ENCODE measurements around the gene ATP8B4.
A peak's percentile ranks its signal among the peaks of the same experiment; 100 is the strongest.

Gene ATP8B4

DNA sequence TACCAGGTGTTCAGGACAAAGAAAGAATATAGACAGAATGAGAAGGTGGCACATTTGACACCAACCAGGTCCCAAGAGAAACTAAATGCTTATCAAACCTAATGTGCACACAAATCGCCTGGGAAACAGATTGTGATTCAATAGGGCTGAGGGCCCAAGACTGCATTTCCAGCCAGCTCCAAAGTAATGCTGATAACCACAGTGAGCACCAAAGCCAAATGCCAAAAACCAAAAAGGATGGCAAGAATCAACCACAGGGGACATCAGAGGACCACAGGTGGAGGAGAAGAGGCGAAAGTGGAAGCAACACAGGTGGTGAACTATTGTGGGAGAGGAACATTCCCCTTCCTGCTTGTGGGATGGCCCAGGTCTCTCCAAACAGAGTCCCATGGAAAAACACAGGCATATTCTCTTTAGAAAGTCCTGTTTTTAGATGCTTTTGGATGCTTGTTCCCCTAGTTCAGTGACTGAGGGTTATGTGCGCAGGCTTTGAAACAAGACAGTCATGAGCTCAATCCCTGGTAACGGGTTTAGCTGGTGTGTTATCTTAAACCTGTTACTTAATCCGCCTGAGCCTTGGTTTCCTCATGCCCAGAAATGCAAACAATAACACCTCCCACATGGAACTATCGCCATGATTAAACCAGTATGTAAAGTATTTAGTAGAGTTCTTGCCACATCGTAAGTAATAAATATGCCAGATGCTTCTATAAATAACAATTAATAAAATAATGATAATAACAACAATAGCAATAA lies 241.7 kb downstream of the ATP8B4 start:
- Mint-ChIP-seq H3K4me3 (no peak overlapping the region), H3K36me3 (no peaks in the 10 kb centered on the region), H3K27ac (no peak overlapping the region), H3K9me3 (no peaks in the 10 kb centered on the region), H3K4me1 (peaks cover 0 to 5% of the 10 kb centered on the region in 2 donors), H3K27me3 (no peaks in the 10 kb centered on the region)
- ATAC-seq (replicated peaks) (no peak), DNase-seq (no peak)

DNA sequence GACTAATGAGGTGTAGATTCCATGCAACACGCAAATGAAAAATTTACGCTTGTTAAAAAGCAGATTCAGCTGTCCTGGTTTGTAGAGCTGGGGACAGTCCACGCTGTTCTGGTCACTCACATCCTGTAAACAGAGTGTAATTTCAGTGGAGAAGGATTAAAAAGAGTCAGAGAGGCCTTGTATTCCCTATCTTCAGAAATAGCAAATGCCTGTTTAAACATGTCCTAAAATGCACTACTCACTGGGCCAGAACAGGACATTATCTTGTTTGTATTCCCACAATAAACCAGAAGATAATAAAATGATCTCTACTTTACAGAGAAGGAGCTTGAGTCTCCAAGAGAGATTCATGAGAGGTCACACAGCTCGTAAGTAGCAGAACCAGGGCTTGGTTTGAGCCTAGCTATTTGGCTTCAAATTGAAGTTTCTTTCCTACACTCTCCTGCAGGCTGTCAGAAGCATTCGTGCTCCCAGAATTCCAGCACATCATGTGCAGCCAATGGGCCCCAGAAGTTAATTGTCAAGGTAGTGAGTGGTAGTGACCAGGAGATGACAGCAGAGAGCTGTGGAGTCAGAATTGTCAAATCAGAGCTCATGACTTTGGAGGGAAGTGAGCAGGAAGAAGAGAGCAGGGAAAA lies 242.5 kb downstream of the ATP8B4 start:
- no peaks in the 10 kb centered on the region for H3K9me3 Mint-ChIP-seq
- no peaks in the 10 kb centered on the region for H3K36me3 Mint-ChIP-seq
- peaks cover 0 to 5% of the 10 kb centered on the region in 2 donors for H3K4me1 Mint-ChIP-seq
- no peak overlapping the region for H3K4me3 Mint-ChIP-seq
- no peaks in the 10 kb centered on the region for H3K27me3 Mint-ChIP-seq
- ATAC-seq (replicated peaks) (no peak), DNase-seq (no peak)
- no peak overlapping the region for H3K27ac Mint-ChIP-seq

DNA sequence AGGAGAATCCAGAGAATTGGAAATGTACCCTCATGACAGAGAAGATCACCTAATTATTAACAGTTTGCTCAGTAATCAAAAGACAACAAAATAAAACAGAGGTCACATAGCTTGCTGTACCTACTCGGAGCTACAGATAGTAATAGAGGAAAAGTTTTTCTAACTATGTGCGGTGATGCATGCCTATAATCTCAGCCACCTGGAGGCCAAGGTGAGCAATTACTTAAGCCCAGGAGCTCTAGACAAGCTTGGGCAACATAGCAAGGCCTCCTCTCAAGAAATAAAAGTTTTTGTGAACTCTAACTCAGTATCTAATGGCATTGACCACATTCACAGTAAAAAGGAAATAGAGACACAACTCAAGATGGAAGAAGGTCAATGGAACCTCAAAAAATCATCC lies 243.6 kb downstream of the ATP8B4 start:
- no peak for DNase-seq
- H3K4me1 Mint-ChIP-seq, result peaks cover 0 to 5% of the 10 kb centered on the region in 2 donors
- no peaks in the 10 kb centered on the region for H3K9me3 Mint-ChIP-seq
- H3K4me3 Mint-ChIP-seq, result no peak overlapping the region
- H3K27me3 Mint-ChIP-seq, result no peaks in the 10 kb centered on the region
- H3K36me3 Mint-ChIP-seq, result no peaks in the 10 kb centered on the region
- ATAC-seq (replicated peaks), result peak in 1 of 2 donors; percentile 63
- H3K27ac Mint-ChIP-seq, result no peak overlapping the region

DNA sequence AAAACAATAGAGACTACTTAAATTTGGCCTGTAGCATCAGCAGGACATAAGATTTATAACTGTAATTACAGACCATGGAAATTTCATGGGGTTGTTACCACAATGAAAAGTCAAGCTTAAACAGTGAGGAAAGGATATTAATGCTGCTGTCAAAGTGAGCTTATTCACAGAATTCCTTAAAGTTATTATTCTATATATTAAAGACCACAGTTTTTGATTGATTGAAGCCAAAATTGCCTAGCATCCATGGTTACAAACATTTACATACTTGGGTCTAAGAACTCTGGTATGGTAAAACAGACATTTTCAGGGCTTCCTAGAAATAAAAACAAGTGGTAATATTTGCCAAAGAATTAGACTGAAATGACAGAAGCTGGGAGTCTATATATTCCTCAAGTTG lies 248.6 kb downstream of the ATP8B4 start:
- DNase-seq, result no peak
- no peak overlapping the region for H3K4me3 Mint-ChIP-seq
- peaks cover 0 to 4% of the 10 kb centered on the region in 2 donors for H3K27me3 Mint-ChIP-seq
- ATAC-seq (replicated peaks), result no peak
- H3K4me1 Mint-ChIP-seq, result no peaks in the 10 kb centered on the region
- no peak overlapping the region for H3K27ac Mint-ChIP-seq
- H3K9me3 Mint-ChIP-seq, result no peaks in the 10 kb centered on the region
- H3K36me3 Mint-ChIP-seq, result no peaks in the 10 kb centered on the region

DNA sequence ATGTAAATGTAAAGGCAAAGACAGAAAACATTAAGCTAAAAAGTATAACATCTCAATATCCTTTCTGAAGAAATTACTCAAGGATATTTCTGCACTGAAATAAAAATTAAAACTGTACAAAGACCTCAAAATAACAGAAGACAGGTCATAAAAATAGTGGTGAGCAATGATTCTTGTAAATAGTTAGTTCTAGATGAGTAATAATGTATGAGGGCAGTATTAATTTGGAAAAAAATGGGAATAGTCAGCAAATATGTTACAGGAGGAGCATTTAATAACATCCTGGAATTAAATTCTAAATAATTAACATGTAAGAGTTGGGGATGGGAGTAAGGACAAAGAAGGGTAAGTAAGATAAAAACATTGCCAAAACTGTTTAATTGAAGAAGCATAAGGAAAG lies 250.7 kb downstream of the ATP8B4 start:
- DNase-seq (no peak), ATAC-seq (replicated peaks) (no peak)
- no peaks in the 10 kb centered on the region for H3K9me3 Mint-ChIP-seq
- H3K4me3 Mint-ChIP-seq, result no peak overlapping the region
- no peak overlapping the region for H3K27ac Mint-ChIP-seq
- H3K4me1 Mint-ChIP-seq, result no peaks in the 10 kb centered on the region
- H3K36me3 Mint-ChIP-seq, result no peaks in the 10 kb centered on the region
- H3K27me3 Mint-ChIP-seq, result peaks cover 0 to 4% of the 10 kb centered on the region in 2 donors

DNA sequence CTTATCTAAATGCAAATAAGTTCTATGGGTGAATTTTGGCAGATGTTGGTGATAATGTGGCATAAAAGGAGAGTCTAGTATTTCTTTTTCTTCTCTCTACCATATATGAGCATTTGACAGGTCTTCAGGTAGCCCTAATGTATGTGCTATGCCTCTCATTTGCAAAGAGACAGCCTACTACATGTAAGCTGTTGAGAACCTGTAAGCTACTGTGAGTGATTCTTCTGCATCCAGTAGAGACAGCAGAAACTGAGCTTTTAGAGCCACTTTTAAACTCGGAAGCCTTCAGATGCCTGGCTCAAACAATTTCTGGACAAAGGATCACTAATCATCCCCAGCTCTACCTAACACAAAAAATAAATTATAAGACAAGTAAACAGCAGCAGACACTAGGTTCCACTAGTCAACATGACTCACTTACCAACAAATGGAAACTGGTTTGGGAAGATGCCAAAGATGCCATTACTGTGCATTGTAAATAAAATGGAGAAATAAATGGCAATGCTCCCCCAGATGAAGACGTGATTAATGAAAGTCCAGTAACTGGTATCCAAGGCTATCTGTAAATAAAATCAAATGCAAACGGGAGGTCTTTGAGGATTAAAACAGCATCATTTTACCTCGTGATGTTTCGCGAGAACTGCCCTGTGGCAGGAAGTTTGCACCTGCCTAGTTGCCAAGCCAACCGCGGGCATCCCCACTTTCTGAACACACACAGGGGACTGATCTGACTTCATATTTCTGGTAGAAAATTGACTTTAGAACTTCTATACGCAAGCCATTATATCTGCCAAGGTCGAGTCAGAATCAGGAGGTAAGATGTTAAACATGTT lies 252.9 kb downstream of the ATP8B4 start:
- H3K9me3 Mint-ChIP-seq, result no peaks in the 10 kb centered on the region
- ATAC-seq (replicated peaks) (no peak), DNase-seq (no peak)
- H3K27me3 Mint-ChIP-seq, result peaks cover 0 to 4% of the 10 kb centered on the region in 2 donors
- no peaks in the 10 kb centered on the region for H3K4me1 Mint-ChIP-seq
- H3K27ac Mint-ChIP-seq, result no peak overlapping the region
- H3K36me3 Mint-ChIP-seq, result no peaks in the 10 kb centered on the region
- H3K4me3 Mint-ChIP-seq, result no peak overlapping the region

DNA sequence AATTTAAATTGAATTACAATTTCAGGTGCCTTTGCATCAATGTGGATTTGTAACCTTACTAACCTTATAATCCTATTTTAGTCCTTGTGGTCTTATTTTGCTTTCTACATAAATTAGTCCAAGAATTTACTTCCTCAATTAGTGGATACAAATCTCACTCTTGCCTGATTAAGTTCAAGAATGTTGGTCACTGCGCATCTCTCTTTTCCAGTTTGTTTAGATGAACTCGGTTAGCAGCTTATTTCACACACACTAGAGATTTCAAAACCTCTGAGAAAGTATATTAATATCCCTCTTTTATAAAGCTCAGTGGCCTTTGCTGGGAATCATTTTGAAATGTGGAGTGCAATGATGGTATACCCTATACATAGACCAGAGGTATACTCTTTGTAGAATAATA lies 254.8 kb downstream of the ATP8B4 start:
- Mint-ChIP-seq H3K9me3 (no peaks in the 10 kb centered on the region), H3K27me3 (peaks cover 0 to 4% of the 10 kb centered on the region in 2 donors), H3K27ac (no peak overlapping the region), H3K4me3 (no peak overlapping the region), H3K36me3 (no peaks in the 10 kb centered on the region), H3K4me1 (no peaks in the 10 kb centered on the region)
- no peak for DNase-seq
- ATAC-seq (replicated peaks), result no peak

DNA sequence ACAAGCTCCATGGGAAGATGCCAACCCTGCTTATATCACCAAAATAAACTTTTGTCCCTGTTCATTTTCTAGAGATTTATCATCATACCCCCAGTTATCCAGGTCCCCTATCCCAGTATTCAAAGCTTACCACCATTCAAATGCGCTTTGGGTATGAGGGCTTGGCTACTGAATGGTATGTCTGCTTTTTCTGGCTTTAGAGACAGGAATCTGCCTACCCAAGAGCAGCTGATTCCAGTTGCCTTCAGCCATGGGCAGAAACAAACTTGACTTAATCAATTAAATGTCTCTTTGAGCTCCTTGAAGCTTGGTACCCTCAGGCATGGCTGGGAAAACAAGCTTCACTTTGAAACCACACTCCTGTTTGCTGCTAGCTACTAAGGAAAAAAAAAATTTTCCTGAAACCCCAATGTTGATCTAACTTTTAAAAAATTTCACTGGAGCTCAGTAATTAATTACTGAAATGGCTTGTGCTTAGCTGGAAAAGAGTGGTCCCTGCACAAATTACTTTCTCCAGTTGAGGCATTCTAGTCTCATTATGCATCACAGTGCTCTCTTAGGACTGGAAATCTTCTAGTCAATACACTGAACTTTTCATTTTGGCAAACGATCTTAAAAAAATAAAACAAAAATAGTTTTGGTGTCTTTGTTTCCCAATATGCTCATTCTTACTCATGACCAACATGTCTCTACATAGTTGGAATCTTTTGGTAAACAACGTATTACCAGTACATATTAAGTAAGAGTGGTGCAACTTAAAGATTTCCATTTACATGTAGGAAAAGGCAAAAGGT lies 255.4 kb downstream of the ATP8B4 start:
- Mint-ChIP-seq H3K36me3 (no peaks in the 10 kb centered on the region), H3K27me3 (peaks cover 0 to 4% of the 10 kb centered on the region in 2 donors), H3K4me1 (no peaks in the 10 kb centered on the region), H3K27ac (no peak overlapping the region), H3K4me3 (no peak overlapping the region), H3K9me3 (no peaks in the 10 kb centered on the region)
- no peak for DNase-seq
- ATAC-seq (replicated peaks), result no peak

DNA sequence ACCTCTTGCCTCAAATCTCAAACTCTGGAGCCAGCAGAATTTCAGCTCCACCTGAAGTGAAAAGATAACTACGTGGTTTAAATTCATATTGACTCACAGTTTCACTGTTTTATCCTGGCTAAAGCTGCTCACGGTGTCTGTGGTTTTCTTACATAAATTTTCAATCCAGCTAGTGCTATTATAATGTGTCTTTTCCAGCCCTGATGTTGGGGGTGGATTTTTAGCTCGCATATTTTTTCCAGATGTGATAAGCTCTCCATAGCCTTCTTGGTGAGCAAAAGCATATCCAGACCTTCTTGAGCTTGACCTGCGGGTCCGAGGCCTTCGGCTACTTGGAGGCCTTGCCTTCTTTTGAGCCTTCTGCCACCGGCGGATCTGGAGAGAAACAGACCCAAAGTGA lies 258.9 kb downstream of the ATP8B4 start:
- DNase-seq (no peak), ATAC-seq (replicated peaks) (no peak)
- H3K4me3 Mint-ChIP-seq, result no peak overlapping the region
- H3K36me3 Mint-ChIP-seq, result no peaks in the 10 kb centered on the region
- no peaks in the 10 kb centered on the region for H3K4me1 Mint-ChIP-seq
- no peaks in the 10 kb centered on the region for H3K9me3 Mint-ChIP-seq
- no peaks in the 10 kb centered on the region for H3K27me3 Mint-ChIP-seq
- H3K27ac Mint-ChIP-seq, result no peak overlapping the region

DNA sequence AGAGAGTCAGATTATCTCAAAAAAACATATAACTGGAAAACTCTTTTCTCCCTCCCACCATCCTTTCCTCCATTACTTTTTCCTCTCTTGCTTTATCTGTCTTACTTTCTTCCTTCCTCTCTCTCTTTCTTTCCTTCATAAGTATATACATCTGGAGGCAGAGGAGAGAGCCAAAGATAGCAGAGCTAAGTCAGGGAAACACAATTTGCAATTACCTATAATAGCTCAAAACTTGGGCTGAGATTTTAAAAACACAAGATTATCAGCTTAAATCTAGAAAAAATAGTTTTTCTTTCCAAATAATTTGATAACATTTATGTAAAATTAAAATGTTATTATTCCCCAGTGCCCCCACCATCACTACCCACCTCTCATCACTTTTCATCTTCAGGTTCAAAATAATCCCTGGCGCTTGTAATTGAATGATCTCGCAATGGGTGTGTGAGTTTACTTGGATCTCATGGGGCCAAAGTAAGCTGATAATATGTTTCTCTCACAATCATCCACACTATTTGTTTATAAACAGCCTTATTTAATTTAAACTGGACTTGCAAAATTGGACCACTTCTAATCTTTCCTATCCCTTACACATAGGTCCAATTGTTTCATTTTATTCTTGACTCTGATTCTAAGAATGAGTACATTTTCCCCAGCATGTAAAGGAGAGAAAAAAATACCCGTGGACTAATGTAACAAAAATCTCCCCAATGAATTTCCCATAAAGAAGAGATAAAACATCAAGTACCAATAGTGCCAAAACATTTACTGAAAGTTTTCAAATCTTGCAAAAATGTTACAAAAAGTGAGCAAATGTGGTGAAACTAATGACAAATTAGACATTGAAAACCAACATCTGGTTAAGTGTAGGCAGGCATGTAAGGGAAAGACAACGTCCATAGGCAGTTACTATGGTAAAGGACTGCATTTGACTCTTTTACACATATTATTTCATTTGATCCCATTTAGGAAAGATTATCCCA lies 261.2 kb downstream of the ATP8B4 start:
- H3K4me1 Mint-ChIP-seq, result no peaks in the 10 kb centered on the region
- no peak for ATAC-seq (replicated peaks)
- DNase-seq, result no peak
- no peaks in the 10 kb centered on the region for H3K27me3 Mint-ChIP-seq
- H3K36me3 Mint-ChIP-seq, result no peaks in the 10 kb centered on the region
- H3K9me3 Mint-ChIP-seq, result no peaks in the 10 kb centered on the region
- H3K4me3 Mint-ChIP-seq, result no peak overlapping the region
- no peak overlapping the region for H3K27ac Mint-ChIP-seq

DNA sequence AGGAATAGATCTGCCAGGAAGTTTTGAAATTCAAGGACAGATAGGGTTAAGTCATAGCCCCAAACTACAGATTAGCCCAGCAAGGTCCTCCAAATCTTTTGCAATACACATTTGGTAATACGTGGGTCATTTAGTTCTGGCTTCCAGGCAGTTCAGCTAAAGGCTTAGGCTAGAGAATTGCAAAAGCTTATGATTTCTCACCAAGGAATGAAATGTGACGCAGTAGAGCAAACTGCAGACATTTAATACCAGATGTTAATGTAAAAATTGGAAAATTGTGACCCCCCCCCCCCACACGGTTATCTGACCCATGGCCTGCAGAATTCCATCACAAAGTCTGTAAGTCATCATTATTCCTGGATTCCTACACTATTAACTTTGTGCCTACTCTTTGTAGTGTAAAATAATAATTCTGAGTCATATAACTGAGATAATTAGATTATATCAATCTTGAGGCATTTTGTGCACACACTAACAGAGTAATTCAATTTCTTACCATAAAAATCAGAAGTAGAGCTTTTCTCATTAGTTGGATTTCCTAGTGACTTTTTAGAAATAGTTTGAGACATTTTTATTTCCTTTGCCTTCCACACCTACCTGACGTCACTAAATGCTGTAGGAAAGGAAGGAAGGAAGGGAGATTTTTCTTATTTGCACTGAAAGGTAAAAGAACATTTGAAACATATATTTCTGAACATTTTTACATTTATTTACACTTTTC lies 263.0 kb downstream of the ATP8B4 start:
- no peak overlapping the region for H3K4me3 Mint-ChIP-seq
- no peak for ATAC-seq (replicated peaks)
- H3K36me3 Mint-ChIP-seq, result no peaks in the 10 kb centered on the region
- no peak for DNase-seq
- no peak overlapping the region for H3K27ac Mint-ChIP-seq
- peaks cover 1 to 3% of the 10 kb centered on the region in 2 donors for H3K9me3 Mint-ChIP-seq
- H3K27me3 Mint-ChIP-seq, result no peaks in the 10 kb centered on the region
- no peaks in the 10 kb centered on the region for H3K4me1 Mint-ChIP-seq

DNA sequence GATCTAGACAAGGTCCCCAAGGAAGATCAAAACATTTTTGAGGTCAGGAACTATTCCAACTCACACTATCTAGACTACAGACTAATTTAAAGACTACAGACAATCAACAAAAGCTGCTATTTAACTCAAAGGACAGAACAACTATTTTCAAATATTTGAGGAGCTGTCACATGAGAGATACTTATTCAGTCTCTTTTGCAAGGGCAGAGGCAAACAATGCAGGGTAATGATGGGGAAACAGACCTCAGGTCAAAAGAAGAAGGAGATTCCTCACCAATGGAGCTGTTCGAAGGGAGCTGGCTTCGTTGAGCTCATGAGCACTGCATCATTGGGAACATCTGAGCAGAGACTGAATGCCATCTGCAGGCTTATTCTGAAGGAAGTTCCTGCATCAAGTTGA lies 266.3 kb downstream of the ATP8B4 start:
- Mint-ChIP-seq H3K36me3 (no peaks in the 10 kb centered on the region), H3K27me3 (no peaks in the 10 kb centered on the region), H3K27ac (no peak overlapping the region), H3K4me3 (no peak overlapping the region), H3K9me3 (peaks cover 6% of the 10 kb centered on the region in 2 donors), H3K4me1 (no peaks in the 10 kb centered on the region)
- DNase-seq, result no peak
- no peak for ATAC-seq (replicated peaks)

DNA sequence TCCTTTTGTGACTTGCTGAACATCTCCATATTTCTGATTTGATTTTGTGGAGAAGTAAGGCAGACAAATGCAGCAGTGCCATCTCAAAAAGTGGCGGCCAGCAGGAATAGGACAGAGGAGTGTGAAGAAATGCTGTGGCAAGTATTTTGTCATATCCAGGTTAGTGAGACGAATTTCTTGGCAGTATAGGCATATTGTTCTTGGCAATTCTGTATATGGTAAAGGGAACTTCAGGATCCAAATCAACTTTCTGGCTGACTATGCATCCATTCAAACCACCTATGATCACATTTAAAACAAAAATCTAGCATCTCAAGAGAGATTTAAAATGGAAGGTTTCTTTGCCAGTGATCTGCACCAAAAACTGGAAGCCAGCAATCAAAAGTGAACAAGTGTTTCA lies 270.2 kb downstream of the ATP8B4 start:
- H3K9me3 Mint-ChIP-seq, result peaks cover 6% of the 10 kb centered on the region in 2 donors
- H3K4me1 Mint-ChIP-seq, result no peaks in the 10 kb centered on the region
- no peak overlapping the region for H3K4me3 Mint-ChIP-seq
- H3K36me3 Mint-ChIP-seq, result no peaks in the 10 kb centered on the region
- no peaks in the 10 kb centered on the region for H3K27me3 Mint-ChIP-seq
- no peak overlapping the region for H3K27ac Mint-ChIP-seq
- DNase-seq (no peak), ATAC-seq (replicated peaks) (no peak)

All from stimulated activated naive B cell treated with anti-CD40 and anti-IgM and Interleukin-4, amounts not matched to agents 10 μg/mL and 1 μg/mL and 100 μg/mL, for 72 hours (primary cell).